H9 (cell line): ENCODE data around the gene RFX8. TPM values are rescaled to one million over a fixed set of nuclear protein-coding genes. Genes with fewer than 3 reads are reported as not detected.

Experiments
- DNase-seq: peaks from one replicate; pipeline ENCODE4 v3.0.0-alpha.2; 2017
- H2AFZ ChIP-seq: one replicate; pipeline ENCODE4 v1.6.1; 2013; ENCODE audit warnings: mild to moderate bottlenecking, low read length, control low read depth, moderate library complexity
- H2AK5ac ChIP-seq: 2 replicates; pipeline ENCODE4 v1.6.1; 2013; ENCODE audit warnings: low read length, control low read depth, mixed read lengths; ENCODE audit not compliant: insufficient read length
- H2BK120ac ChIP-seq: one replicate; pipeline ENCODE4 v1.6.1; 2013; ENCODE audit warnings: low read depth, mild to moderate bottlenecking, low read length, control low read depth, inconsistent platforms; ENCODE audit not compliant: poor library complexity, severe bottlenecking
- H2BK12ac ChIP-seq: 2 replicates; pipeline ENCODE4 v1.6.1; 2013; ENCODE audit warnings: low read length, control low read depth, mixed read lengths, low read depth; ENCODE audit not compliant: insufficient read length
- H2BK15ac ChIP-seq: 2 replicates; pipeline ENCODE4 v1.6.1; 2013; ENCODE audit warnings: low read depth, low read length, control low read depth
- H2BK20ac ChIP-seq: one replicate; pipeline ENCODE4 v1.6.1; 2013; ENCODE audit warnings: low read depth, mild to moderate bottlenecking, low read length, control low read depth, inconsistent platforms; ENCODE audit not compliant: poor library complexity, severe bottlenecking
- H2BK5ac ChIP-seq: 2 replicates; pipeline ENCODE4 v1.6.1; 2013; ENCODE audit warnings: low read length, control low read depth, mixed read lengths; ENCODE audit not compliant: insufficient read length
- H3K14ac ChIP-seq: 2 replicates; pipeline ENCODE4 v1.6.1; 2013; ENCODE audit warnings: low read length, control low read depth; ENCODE audit not compliant: insufficient read depth
- H3K18ac ChIP-seq: 2 replicates; pipeline ENCODE4 v1.6.1; 2013; ENCODE audit warnings: low read depth, mild to moderate bottlenecking, mixed read lengths, low read length, control low read depth; ENCODE audit not compliant: insufficient read length
- H3K23ac ChIP-seq: 2 replicates; pipeline ENCODE4 v1.6.1; 2013; ENCODE audit warnings: low read length, control low read depth, mixed read lengths, low read depth; ENCODE audit not compliant: insufficient read length
- H3K23me2 ChIP-seq: 2 replicates; pipeline ENCODE4 v1.6.1; 2013; ENCODE audit warnings: low read depth, mild to moderate bottlenecking, mixed read lengths, low read length, control low read depth; ENCODE audit not compliant: insufficient read length, poor library complexity, severe bottlenecking
- H3K27ac ChIP-seq: 2 replicates; pipeline ENCODE4 v1.5.1; 2013; ENCODE audit warnings: low read length, control low read depth, mixed read lengths, low read depth; ENCODE audit not compliant: insufficient read length
- H3K27me3 ChIP-seq: 2 replicates; pipeline ENCODE4 v1.6.1; 2013; ENCODE audit warnings: low read length, control low read depth, inconsistent platforms; ENCODE audit not compliant: insufficient read depth
- H3K4ac ChIP-seq: 2 replicates; pipeline ENCODE4 v1.6.1; 2013; ENCODE audit warnings: low read depth, mild to moderate bottlenecking, control low read depth, inconsistent platforms, low read length, moderate library complexity
- H3K4me1 ChIP-seq: 2 replicates; pipeline ENCODE4 v1.6.1; 2013; ENCODE audit warnings: low read length, control low read depth, inconsistent platforms; ENCODE audit not compliant: insufficient read depth
- H3K4me2 ChIP-seq: 2 replicates; pipeline ENCODE4 v1.6.1; 2013; ENCODE audit warnings: low read length, control low read depth, mixed read lengths; ENCODE audit not compliant: insufficient read length, insufficient read depth
- H3K56ac ChIP-seq: 2 replicates; pipeline ENCODE4 v1.6.1; 2013; ENCODE audit warnings: low read depth, mild to moderate bottlenecking, mixed read lengths, low read length, control low read depth; ENCODE audit not compliant: insufficient read length
- H3K79me1 ChIP-seq: 2 replicates; pipeline ENCODE4 v1.6.1; 2013; ENCODE audit warnings: low read depth, mild to moderate bottlenecking, moderate library complexity, low read length, control low read depth, inconsistent platforms; ENCODE audit not compliant: insufficient read depth, poor library complexity, severe bottlenecking
- H3K79me2 ChIP-seq: 2 replicates; pipeline ENCODE4 v1.6.1; 2013; ENCODE audit warnings: low read length, control low read depth, inconsistent platforms; ENCODE audit not compliant: insufficient read depth
- H3K9ac ChIP-seq: 2 replicates; pipeline ENCODE4 v1.6.1; 2013; ENCODE audit warnings: low read length, control low read depth, mixed read lengths; ENCODE audit not compliant: insufficient read length; ENCODE audit errors: extremely low read depth
- H3K9me3 ChIP-seq: one replicate; pipeline ENCODE4 v1.6.1; 2013; ENCODE audit warnings: low read depth, low read length, inconsistent platforms; ENCODE audit not compliant: control insufficient read depth
- H3T11ph ChIP-seq: one replicate; pipeline ENCODE4 v1.6.1; 2013; ENCODE audit warnings: mild to moderate bottlenecking, low read length, control low read depth, inconsistent platforms
- H4K20me1 ChIP-seq: one replicate; pipeline ENCODE4 v1.6.1; 2013; ENCODE audit not compliant: control insufficient read depth, insufficient read length, insufficient read depth
- H4K5ac ChIP-seq: 2 replicates; pipeline ENCODE4 v1.6.1; 2013; ENCODE audit warnings: low read depth, mild to moderate bottlenecking, mixed read lengths, low read length, control low read depth; ENCODE audit not compliant: insufficient read length
- H4K8ac ChIP-seq: replicated peaks from 2 replicates; pipeline ENCODE4 v1.6.1; 2013; ENCODE audit warnings: low read length, control low read depth, mixed read lengths, low read depth; ENCODE audit not compliant: insufficient read length
- H4K91ac ChIP-seq: 2 replicates; pipeline ENCODE4 v1.6.1; 2013; ENCODE audit warnings: low read depth, mild to moderate bottlenecking, moderate library complexity, mixed read lengths, low read length, control low read depth; ENCODE audit not compliant: insufficient read length
- H3K27ac Mint-ChIP-seq, 3 experiments: 2 replicates in 2 of 3; 3 replicates in 1 of 3; pipeline ENCODE4 v1.8.0; 2020 to 2021; ENCODE audit warnings: mixed read lengths in 3 of 3, mild to moderate bottlenecking in 1 of 3, moderate library complexity in 1 of 3
- H3K27me3 Mint-ChIP-seq: 2 replicates; pipeline ENCODE4 v1.8.0; 2021; ENCODE audit warnings: low read depth, mild to moderate bottlenecking, moderate library complexity, mixed read lengths
- H3K36me3 Mint-ChIP-seq, 3 experiments: 2 replicates in 2 of 3; 3 replicates in 1 of 3; pipeline ENCODE4 v1.8.0; 2020 to 2021; ENCODE audit warnings: low read depth in 3 of 3, mixed read lengths in 3 of 3; ENCODE audit not compliant: insufficient read depth in 1 of 3
- H3K4me1 Mint-ChIP-seq, 2 experiments: 2 replicates each; pipeline ENCODE4 v1.8.0; 2020; ENCODE audit warnings: mixed read lengths in 2 of 2
- H3K4me3 Mint-ChIP-seq, 2 experiments: 2 replicates in 1 of 2; 3 replicates in 1 of 2; pipeline ENCODE4 v1.8.0; 2020 to 2021; ENCODE audit warnings: mild to moderate bottlenecking in 2 of 2, mixed read lengths in 2 of 2, moderate library complexity in 1 of 2
- H3K9me3 Mint-ChIP-seq, 2 experiments: 2 replicates in 1 of 2; 3 replicates in 1 of 2; pipeline ENCODE4 v1.8.0; 2020; ENCODE audit warnings: mild to moderate bottlenecking in 2 of 2, mixed read lengths in 2 of 2, moderate library complexity in 1 of 2
- CTCF ChIP-seq: fragments of 200-600 bp; sonication (generic); conservative IDR thresholded peaks from 3 replicates; pipeline ENCODE4 v1.8.0; 2021; ENCODE audit warnings: antibody characterized with exemption, mild to moderate bottlenecking
- WGBS: extraction: QIAGEN DNeasy Blood & Tissue Kit; methylation state at CpG from one replicate; pipeline ENCODE4 v1.1.7; 2013; ENCODE audit warnings: missing lambda C conversion rate, low lambda C conversion rate, mixed read lengths; ENCODE audit not compliant: insufficient read length; ENCODE audit errors: extremely low coverage; 5-methylcytosine and 5-hydroxymethylcytosine counted together
- total RNA-seq: library from RNA; stranded (reverse); gene quantifications from 2 replicates; pipeline ENCODE4 v1.2.1, GENCODE V29; 2021

RFX8 gene
- total RNA-seq, 1 experiment from 2014 or later, result 0.22 TPM

- H3K27me3 Mint-ChIP-seq, result peaks cover 3% of the 10 kb centered on the region; the same call in 1 of the 2 replicates
These were observed 118.9 kb downstream of the RFX8 start for GRCh38 chr2:101356055-101356454.

More at GRCh38 chr2:101356055-101356454, 118.9 kb downstream of the RFX8 start:
- Histone ChIP-seq H3K27ac (no peak overlapping the region), H3K4me1 (peaks cover 3% of the 10 kb centered on the region; the same call in 1 of the 2 replicates), H3K9ac (no peak overlapping the region), H3K27me3 (no peaks in the 10 kb centered on the region), H2BK20ac (no peak overlapping the region), H3K4me2 (no peak overlapping the region), H3K14ac (no peak overlapping the region), H2AK5ac (no peak overlapping the region), H3K18ac (no peak overlapping the region), H3K23ac (no peak overlapping the region), H2BK15ac (no peak overlapping the region), H4K8ac (no peak overlapping the region), H3K23me2 (no peaks in the 10 kb centered on the region), H3K9me3 (no peaks in the 10 kb centered on the region), H2AFZ (no peak overlapping the region), H3T11ph (no peak overlapping the region), H4K91ac (no peak overlapping the region), H3K79me1 (no peaks in the 10 kb centered on the region), H2BK5ac (no peak overlapping the region), H3K79me2 (no peaks in the 10 kb centered on the region), H2BK12ac (no peak overlapping the region), H4K20me1 (no peaks in the 10 kb centered on the region), H2BK120ac (no peak overlapping the region), H4K5ac (no peak overlapping the region), H3K56ac (no peak overlapping the region), H3K4ac (no peak overlapping the region)
- Mint-ChIP-seq H3K36me3 (no peaks in the 10 kb centered on the region), H3K4me1 (peaks cover 19 to 27% of the 10 kb centered on the region in 2 experiments), H3K4me3 (no peak overlapping the region), H3K9me3 (no peaks in the 10 kb centered on the region), H3K27ac (no peak overlapping the region)
- no CpG with 5 or more reads among the region's 6 CpGs for WGBS
- no peak for DNase-seq
- no peak for TF ChIP-seq CTCF
